ENCODE data around the gene POLD1. TPM values are rescaled to one million over a fixed set of nuclear protein-coding genes. Genes with fewer than 3 reads are reported as not detected.
"Not testable (repeated sequence)": the region's sequence is repeated elsewhere in the genome, so short reads cannot be mapped to it uniquely, and the experiment has no call there.

Gene POLD1
- total and polyA plus RNA-seq, 2 donors (not counting 3 experiments of a cell fraction or from before 2014, with no cell fraction given): 40.9 to 63.9 TPM

DNA sequence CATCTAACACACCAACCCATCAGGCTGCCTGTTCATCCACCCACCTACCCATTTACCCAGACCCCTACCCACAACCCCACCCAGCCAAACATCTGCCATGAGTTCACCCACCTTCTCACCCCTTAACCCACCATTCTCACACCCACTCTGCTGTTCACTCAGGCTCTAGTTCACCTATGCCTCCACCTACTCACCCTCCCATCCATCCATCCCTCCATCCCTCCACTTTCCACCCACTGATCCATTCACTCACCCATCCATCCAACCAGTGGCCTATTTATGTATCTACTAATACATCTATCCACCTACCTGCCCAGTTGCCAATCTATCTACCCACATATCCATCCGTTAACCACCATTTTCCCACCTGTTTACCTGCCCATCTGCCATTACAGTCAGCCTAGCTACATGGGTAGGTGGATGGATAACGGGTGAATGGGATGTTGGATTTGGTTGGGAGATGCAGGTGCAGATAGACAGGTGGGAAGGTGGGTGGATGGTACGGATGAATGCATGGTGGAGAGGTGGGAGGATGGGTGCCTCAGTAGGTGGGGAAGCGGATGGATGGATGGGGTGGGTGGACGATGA lies 53.8 kb downstream of the POLD1 start:
- no peak overlapping the region for H3K4me2 ChIP-seq (ENCODE audit: insufficient read depth, low read length)
- ChIA-PET CTCF (interaction anchor here (0.9 to 1.2 kb wide), 2 partner anchors 12 to 69 kb away, joined by 3 to 4 read pairs; no protein-coding TSS in a partner anchor), POLR2A (no interaction called here)
- intact Hi-C loops (cut with micrococcal nuclease) (no loop called here), dilution Hi-C loops (cut with MboI; ENCODE audit: extremely low pct_ligation_motif_present, low sequenced_read_pairs) (no loop called here)
- no peaks in the 10 kb centered on the region for H3K9me1 ChIP-seq (replicated peaks; ENCODE audit: control insufficient read depth, extremely low read depth, insufficient read depth, low read length)
- no peaks in the 10 kb centered on the region for H3K79me2 ChIP-seq (ENCODE audit: control insufficient read depth, insufficient read depth, low read length)
- TF ChIP-seq GATA2 (IDR thresholded peaks at IDR 0.05; ENCODE audit: insufficient read depth, insufficient read length, low read depth, low read length): no peak
- TF ChIP-seq, protein P1, sequence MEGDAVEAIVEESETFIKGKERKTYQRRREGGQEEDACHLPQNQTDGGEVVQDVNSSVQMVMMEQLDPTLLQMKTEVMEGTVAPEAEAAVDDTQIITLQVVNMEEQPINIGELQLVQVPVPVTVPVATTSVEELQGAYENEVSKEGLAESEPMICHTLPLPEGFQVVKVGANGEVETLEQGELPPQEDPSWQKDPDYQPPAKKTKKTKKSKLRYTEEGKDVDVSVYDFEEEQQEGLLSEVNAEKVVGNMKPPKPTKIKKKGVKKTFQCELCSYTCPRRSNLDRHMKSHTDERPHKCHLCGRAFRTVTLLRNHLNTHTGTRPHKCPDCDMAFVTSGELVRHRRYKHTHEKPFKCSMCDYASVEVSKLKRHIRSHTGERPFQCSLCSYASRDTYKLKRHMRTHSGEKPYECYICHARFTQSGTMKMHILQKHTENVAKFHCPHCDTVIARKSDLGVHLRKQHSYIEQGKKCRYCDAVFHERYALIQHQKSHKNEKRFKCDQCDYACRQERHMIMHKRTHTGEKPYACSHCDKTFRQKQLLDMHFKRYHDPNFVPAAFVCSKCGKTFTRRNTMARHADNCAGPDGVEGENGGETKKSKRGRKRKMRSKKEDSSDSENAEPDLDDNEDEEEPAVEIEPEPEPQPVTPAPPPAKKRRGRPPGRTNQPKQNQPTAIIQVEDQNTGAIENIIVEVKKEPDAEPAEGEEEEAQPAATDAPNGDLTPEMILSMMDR (IDR thresholded peaks at IDR 0.05; ENCODE audit: extremely low read depth in 1 of 2, insufficient read depth in 1 of 2, low read depth in 1 of 2, low read length in 2 of 2): no peak
- TF ChIP-seq, protein P2, sequence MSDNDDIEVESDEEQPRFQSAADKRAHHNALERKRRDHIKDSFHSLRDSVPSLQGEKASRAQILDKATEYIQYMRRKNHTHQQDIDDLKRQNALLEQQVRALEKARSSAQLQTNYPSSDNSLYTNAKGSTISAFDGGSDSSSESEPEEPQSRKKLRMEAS (IDR thresholded peaks at IDR 0.05; ENCODE audit: insufficient read depth, insufficient read length): no peak
- TF ChIP-seq MYC (IDR thresholded peaks at IDR 0.05; ENCODE audit: low read depth, low read length): no peak
- TF ChIP-seq POLR2A (IDR thresholded peaks at IDR 0.05; ENCODE audit: low read depth, low read length): no peak
- TF ChIP-seq EZH2 (IDR thresholded peaks at IDR 0.05; ENCODE audit: borderline replicate concordance, low read depth, low read length, severe bottlenecking): no peak
- no peak for TF ChIP-seq POLR2AphosphoS5 (IDR thresholded peaks at IDR 0.05; ENCODE audit: insufficient read depth, low read depth, low read length)
- no peak for TF ChIP-seq JUN (IDR thresholded peaks at IDR 0.05; ENCODE audit: borderline replicate concordance, insufficient read depth, insufficient read length, low read depth)
- TF ChIP-seq FOS (IDR thresholded peaks at IDR 0.05; ENCODE audit: borderline replicate concordance, insufficient read depth, low read length): no peak
- no peak overlapping the region for H3K9ac ChIP-seq (replicated peaks; ENCODE audit: extremely low read depth, insufficient read depth, low read length)
- FAIRE-seq (no peak), DNase-seq (ENCODE audit: low read depth, low spot score) (no peak)
- H3K27me3 ChIP-seq (ENCODE audit: control insufficient read depth in 2 of 2, insufficient read depth in 2 of 2, low read length in 2 of 2): peaks cover 0 to 1% of the 10 kb centered on the region in 2 experiments
- H3K4me3 ChIP-seq (replicated peaks in 1 of 3; ENCODE audit: insufficient read depth in 1 of 3, low read depth in 1 of 3, low read length in 3 of 3): no peak overlapping the region
- no peaks in the 10 kb centered on the region for H4K20me1 ChIP-seq (replicated peaks; ENCODE audit: control insufficient read depth, extremely low read depth, insufficient read depth, low read length)
- H2AFZ ChIP-seq (ENCODE audit: low read depth, low read length): no peak overlapping the region
- BruUV-seq (replicated peaks): no TSS peak
- H3K36me3 ChIP-seq (ENCODE audit: control insufficient read depth in 2 of 2, extremely low read depth in 1 of 2, insufficient read depth in 2 of 2, low read length in 2 of 2): no peaks in the 10 kb centered on the region
- no peaks in the 10 kb centered on the region for H3K9me3 ChIP-seq (replicated peaks; ENCODE audit: control insufficient read depth, insufficient read depth, low read length)
- H3K4me1 ChIP-seq (ENCODE audit: control insufficient read depth, extremely low read depth, insufficient read depth, low read length): no peaks in the 10 kb centered on the region
- H3K27ac ChIP-seq (ENCODE audit: insufficient read depth, low read depth, low read length): no peak overlapping the region

DNA sequence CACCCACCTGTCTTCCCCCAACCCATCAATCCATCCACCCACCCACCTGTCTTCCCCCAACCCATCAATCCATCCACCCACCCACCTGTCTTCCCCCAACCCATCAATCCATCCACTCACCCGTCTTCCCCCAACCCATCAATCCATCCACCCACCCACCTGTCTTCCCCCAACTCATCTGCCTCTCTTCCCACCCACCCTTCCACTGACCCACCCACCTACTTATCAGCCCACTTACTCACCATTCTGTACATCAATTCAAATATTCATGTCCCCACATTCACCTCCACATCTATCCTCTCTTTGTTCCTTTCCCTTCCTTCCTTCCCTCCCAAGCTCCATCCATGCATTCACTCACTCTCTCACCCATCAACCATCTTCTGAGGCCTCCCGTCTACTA lies 55.0 kb downstream of the POLD1 start:
- H3K27ac ChIP-seq (ENCODE audit: insufficient read depth, low read depth, low read length); H2AFZ ChIP-seq (ENCODE audit: low read depth, low read length); H3K36me3 ChIP-seq (ENCODE audit: control insufficient read depth in 2 of 2, extremely low read depth in 1 of 2, insufficient read depth in 2 of 2, low read length in 2 of 2); H3K9me1 ChIP-seq (replicated peaks; ENCODE audit: control insufficient read depth, extremely low read depth, insufficient read depth, low read length); H3K27me3 ChIP-seq (ENCODE audit: control insufficient read depth in 2 of 2, insufficient read depth in 2 of 2, low read length in 2 of 2); H3K4me1 ChIP-seq (ENCODE audit: control insufficient read depth, extremely low read depth, insufficient read depth, low read length); H3K79me2 ChIP-seq (ENCODE audit: control insufficient read depth, insufficient read depth, low read length); CTCF ChIA-PET; H3K9me3 ChIP-seq (replicated peaks; ENCODE audit: control insufficient read depth, insufficient read depth, low read length); H3K9ac ChIP-seq (replicated peaks; ENCODE audit: extremely low read depth, insufficient read depth, low read length); DNase-seq (ENCODE audit: low read depth, low spot score); BruUV-seq (replicated peaks); intact Hi-C loops (cut with micrococcal nuclease); FAIRE-seq; H4K20me1 ChIP-seq (replicated peaks; ENCODE audit: control insufficient read depth, extremely low read depth, insufficient read depth, low read length); H3K4me3 ChIP-seq (replicated peaks in 1 of 3; ENCODE audit: insufficient read depth in 1 of 3, low read depth in 1 of 3, low read length in 3 of 3); POLR2A ChIA-PET; H3K4me2 ChIP-seq (ENCODE audit: insufficient read depth, low read length); dilution Hi-C loops (cut with MboI; ENCODE audit: extremely low pct_ligation_motif_present, low sequenced_read_pairs): not testable (repeated sequence)
